WTC11 (cell line): ENCODE results near the gene SMARCAD1. TPM values are rescaled to one million over a fixed set of nuclear protein-coding genes. Genes with fewer than 3 reads are reported as not detected.

Experiments used
- ATAC-seq: fragments of 200-7000 bp; cut with Tn5 transposase; 2 replicates; pipeline ENCODE4 v1.10.0; 2021; ENCODE audit warnings: mild to moderate bottlenecking, moderate library complexity
- CTCF ChIA-PET: fragments of 300-600 bp; sonication (Branson Sonifier 250); formaldehyde crosslinking; loops from one replicate; lab custom pipeline; 2021; ENCODE audit warnings: antibody characterized with exemption; lab: Charles Lee
- POLR2A ChIA-PET: fragments of 350-600 bp; sonication (Branson Sonifier 250); formaldehyde crosslinking; loops from one replicate; lab custom pipeline; 2021; ENCODE audit warnings: antibody characterized with exemption; lab: Charles Lee
- DNase-seq: peaks from one replicate; pipeline ENCODE4 v3.0.0; 2021; ENCODE audit warnings: low spot score
- H3K27ac Mint-ChIP-seq: 2 replicates; pipeline ENCODE4 v1.8.0; 2021; ENCODE audit warnings: mixed read lengths
- H3K27me3 Mint-ChIP-seq: 2 replicates; pipeline ENCODE4 v1.8.0; 2021; ENCODE audit warnings: low read depth, mild to moderate bottlenecking, moderate library complexity, mixed read lengths
- H3K36me3 Mint-ChIP-seq: 2 replicates; pipeline ENCODE4 v1.8.0; 2021; ENCODE audit warnings: mixed read lengths
- H3K4me1 Mint-ChIP-seq: 2 replicates; pipeline ENCODE4 v1.8.0; 2022; ENCODE audit warnings: mixed read lengths
- H3K4me3 Mint-ChIP-seq: 2 replicates; pipeline ENCODE4 v1.8.0; 2021; ENCODE audit warnings: mild to moderate bottlenecking, moderate library complexity, mixed read lengths
- H3K9me3 Mint-ChIP-seq: 2 replicates; pipeline ENCODE4 v1.8.0; 2021; ENCODE audit warnings: mixed read lengths
- ATF1 ChIP-seq: sonication (generic); formaldehyde crosslinking; IDR thresholded peaks from 2 replicates; pipeline ENCODE4 v1.8.1; 2023; ENCODE audit warnings: mild to moderate bottlenecking, moderate library complexity, missing genetic modification reagents
- GTF2I ChIP-seq: fragments of 250-450 bp; sonication (Bioruptor Pico); conservative IDR thresholded peaks from 2 replicates; pipeline ENCODE4 v1.4.0; 2021; ENCODE audit warnings: mild to moderate bottlenecking
- MYBL2 ChIP-seq: sonication (generic); formaldehyde crosslinking; IDR thresholded peaks from 2 replicates; pipeline ENCODE4 v1.8.1; 2023; ENCODE audit warnings: mild to moderate bottlenecking, moderate library complexity, missing genetic modification reagents
- SMAD3 ChIP-seq: sonication (generic); formaldehyde crosslinking; IDR thresholded peaks from 2 replicates; pipeline ENCODE4 v1.8.0; 2022; ENCODE audit warnings: missing genetic modification reagents, mild to moderate bottlenecking, borderline replicate concordance
- SP1 ChIP-seq: sonication (generic); formaldehyde crosslinking; conservative IDR thresholded peaks from 2 replicates; pipeline ENCODE4 v1.8.1; 2022; ENCODE audit warnings: missing genetic modification reagents
- ZNF317 ChIP-seq: sonication (generic); formaldehyde crosslinking; IDR thresholded peaks from 2 replicates; pipeline ENCODE4 v1.8.1; 2023; ENCODE audit warnings: low read depth, mild to moderate bottlenecking, moderate library complexity, missing genetic modification reagents, borderline replicate concordance
- total RNA-seq: library from RNA; stranded (reverse); gene quantifications from 3 replicates; pipeline ENCODE4 v1.2.3, GENCODE V29; 2021
- TF ChIP-seq, protein P1 (sequence below): sonication (generic); formaldehyde crosslinking; IDR thresholded peaks from 2 replicates; pipeline ENCODE4 v1.8.0; 2022; ENCODE audit warnings: mild to moderate bottlenecking, missing genetic modification reagents
- TF ChIP-seq, protein P2 (sequence below): sonication (generic); formaldehyde crosslinking; IDR thresholded peaks from 2 replicates; pipeline ENCODE4 v1.8.1; 2022; ENCODE audit warnings: low read depth, missing genetic modification reagents, borderline replicate concordance
- TF ChIP-seq, protein P3 (sequence below): fragments of 250-450 bp; sonication (Bioruptor Pico); IDR thresholded peaks from 2 replicates; pipeline ENCODE4 v1.9.0; 2021; ENCODE audit warnings: mild to moderate bottlenecking
- TF ChIP-seq, protein P4 (sequence below): fragments of 250-450 bp; sonication (Bioruptor Pico); IDR thresholded peaks from 2 replicates; pipeline ENCODE4 v1.9.0; 2021; ENCODE audit warnings: mild to moderate bottlenecking, borderline replicate concordance

SMARCAD1 gene
- total RNA-seq, 1 experiment from 2014 or later, result 48.9 TPM

DNA sequence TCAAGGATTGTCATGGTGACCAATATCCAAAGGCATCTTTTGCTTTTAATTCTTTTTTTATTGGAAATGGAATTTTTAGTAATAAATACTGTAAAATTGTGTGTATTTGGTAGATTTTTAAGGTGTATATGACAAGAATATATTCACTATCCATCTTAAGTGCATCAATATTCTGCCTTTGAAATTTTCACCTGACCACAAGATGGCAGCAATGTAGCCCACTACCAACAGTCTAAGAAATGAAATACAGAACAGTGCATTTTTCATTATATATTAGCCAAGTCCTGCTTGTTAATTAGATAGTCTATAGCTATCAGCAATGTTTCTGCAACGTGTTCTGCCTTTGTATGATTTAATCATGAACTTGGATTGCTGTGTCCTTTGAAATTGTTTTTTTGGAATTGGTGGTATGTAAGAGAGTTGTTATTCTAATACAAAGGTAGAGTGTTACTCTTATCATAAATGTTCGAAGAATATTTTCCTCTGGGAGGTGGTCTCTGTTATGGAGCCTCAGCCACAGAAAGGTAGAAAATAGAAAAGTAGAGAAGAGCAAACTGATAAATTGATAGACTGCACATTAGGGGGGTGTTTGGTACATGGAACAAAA lies 96.8 kb downstream of the SMARCAD1 start (continued):
- TF ChIP-seq, protein P1, sequence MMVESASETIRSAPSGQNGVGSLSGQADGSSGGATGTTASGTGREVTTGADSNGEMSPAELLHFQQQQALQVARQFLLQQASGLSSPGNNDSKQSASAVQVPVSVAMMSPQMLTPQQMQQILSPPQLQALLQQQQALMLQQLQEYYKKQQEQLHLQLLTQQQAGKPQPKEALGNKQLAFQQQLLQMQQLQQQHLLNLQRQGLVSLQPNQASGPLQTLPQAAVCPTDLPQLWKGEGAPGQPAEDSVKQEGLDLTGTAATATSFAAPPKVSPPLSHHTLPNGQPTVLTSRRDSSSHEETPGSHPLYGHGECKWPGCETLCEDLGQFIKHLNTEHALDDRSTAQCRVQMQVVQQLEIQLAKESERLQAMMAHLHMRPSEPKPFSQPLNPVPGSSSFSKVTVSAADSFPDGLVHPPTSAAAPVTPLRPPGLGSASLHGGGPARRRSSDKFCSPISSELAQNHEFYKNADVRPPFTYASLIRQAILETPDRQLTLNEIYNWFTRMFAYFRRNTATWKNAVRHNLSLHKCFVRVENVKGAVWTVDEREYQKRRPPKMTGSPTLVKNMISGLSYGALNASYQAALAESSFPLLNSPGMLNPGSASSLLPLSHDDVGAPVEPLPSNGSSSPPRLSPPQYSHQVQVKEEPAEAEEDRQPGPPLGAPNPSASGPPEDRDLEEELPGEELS (CRISPR knock-in tag), result no peak

DNA sequence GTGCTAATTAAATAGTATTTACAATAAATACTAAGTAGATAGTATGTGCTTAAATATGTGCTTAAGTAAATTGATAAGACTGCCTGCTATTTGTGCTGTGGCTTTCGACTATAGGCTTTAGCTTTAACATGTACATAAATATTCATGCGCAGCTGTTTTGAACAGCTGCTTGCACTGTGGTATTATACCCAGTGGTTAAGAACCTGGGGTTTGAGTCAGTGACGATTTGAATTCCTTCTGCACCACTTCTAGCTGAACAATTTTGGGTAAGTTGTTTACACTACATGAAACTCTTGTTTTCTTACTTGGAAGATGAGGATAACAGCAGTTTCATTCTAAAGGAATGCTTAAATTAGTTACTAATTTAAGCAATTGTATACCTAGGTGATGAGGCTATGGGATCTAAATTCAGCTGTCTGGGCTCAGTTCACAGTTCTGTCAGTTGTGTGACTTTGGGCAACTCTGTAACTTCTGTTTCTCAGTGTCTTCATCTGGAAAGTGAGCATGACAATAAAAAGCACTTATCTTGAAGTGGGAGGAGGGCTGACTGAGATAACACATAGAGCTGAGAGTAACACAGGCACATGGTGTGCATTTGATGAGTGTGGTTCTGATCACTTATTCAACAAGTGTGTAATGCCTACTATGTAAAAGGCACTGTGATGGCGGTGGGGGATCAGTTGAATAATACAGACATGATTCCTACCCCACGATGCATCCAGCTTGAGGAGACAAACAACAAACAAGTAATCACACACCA lies 98.0 kb downstream of the SMARCAD1 start:
- TF ChIP-seq SP1 (CRISPR knock-in tag) (no peak), SMAD3 (no peak), MYBL2 (CRISPR knock-in tag) (no peak), ATF1 (no peak), GTF2I (no peak)
- TF ChIP-seq, protein P2, sequence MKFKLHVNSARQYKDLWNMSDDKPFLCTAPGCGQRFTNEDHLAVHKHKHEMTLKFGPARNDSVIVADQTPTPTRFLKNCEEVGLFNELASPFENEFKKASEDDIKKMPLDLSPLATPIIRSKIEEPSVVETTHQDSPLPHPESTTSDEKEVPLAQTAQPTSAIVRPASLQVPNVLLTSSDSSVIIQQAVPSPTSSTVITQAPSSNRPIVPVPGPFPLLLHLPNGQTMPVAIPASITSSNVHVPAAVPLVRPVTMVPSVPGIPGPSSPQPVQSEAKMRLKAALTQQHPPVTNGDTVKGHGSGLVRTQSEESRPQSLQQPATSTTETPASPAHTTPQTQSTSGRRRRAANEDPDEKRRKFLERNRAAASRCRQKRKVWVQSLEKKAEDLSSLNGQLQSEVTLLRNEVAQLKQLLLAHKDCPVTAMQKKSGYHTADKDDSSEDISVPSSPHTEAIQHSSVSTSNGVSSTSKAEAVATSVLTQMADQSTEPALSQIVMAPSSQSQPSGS (CRISPR knock-in tag), result no peak
- TF ChIP-seq, protein P3, sequence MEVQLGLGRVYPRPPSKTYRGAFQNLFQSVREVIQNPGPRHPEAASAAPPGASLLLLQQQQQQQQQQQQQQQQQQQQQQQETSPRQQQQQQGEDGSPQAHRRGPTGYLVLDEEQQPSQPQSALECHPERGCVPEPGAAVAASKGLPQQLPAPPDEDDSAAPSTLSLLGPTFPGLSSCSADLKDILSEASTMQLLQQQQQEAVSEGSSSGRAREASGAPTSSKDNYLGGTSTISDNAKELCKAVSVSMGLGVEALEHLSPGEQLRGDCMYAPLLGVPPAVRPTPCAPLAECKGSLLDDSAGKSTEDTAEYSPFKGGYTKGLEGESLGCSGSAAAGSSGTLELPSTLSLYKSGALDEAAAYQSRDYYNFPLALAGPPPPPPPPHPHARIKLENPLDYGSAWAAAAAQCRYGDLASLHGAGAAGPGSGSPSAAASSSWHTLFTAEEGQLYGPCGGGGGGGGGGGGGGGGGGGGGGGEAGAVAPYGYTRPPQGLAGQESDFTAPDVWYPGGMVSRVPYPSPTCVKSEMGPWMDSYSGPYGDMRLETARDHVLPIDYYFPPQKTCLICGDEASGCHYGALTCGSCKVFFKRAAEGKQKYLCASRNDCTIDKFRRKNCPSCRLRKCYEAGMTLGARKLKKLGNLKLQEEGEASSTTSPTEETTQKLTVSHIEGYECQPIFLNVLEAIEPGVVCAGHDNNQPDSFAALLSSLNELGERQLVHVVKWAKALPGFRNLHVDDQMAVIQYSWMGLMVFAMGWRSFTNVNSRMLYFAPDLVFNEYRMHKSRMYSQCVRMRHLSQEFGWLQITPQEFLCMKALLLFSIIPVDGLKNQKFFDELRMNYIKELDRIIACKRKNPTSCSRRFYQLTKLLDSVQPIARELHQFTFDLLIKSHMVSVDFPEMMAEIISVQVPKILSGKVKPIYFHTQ, result no peak
- TF ChIP-seq, protein P4, sequence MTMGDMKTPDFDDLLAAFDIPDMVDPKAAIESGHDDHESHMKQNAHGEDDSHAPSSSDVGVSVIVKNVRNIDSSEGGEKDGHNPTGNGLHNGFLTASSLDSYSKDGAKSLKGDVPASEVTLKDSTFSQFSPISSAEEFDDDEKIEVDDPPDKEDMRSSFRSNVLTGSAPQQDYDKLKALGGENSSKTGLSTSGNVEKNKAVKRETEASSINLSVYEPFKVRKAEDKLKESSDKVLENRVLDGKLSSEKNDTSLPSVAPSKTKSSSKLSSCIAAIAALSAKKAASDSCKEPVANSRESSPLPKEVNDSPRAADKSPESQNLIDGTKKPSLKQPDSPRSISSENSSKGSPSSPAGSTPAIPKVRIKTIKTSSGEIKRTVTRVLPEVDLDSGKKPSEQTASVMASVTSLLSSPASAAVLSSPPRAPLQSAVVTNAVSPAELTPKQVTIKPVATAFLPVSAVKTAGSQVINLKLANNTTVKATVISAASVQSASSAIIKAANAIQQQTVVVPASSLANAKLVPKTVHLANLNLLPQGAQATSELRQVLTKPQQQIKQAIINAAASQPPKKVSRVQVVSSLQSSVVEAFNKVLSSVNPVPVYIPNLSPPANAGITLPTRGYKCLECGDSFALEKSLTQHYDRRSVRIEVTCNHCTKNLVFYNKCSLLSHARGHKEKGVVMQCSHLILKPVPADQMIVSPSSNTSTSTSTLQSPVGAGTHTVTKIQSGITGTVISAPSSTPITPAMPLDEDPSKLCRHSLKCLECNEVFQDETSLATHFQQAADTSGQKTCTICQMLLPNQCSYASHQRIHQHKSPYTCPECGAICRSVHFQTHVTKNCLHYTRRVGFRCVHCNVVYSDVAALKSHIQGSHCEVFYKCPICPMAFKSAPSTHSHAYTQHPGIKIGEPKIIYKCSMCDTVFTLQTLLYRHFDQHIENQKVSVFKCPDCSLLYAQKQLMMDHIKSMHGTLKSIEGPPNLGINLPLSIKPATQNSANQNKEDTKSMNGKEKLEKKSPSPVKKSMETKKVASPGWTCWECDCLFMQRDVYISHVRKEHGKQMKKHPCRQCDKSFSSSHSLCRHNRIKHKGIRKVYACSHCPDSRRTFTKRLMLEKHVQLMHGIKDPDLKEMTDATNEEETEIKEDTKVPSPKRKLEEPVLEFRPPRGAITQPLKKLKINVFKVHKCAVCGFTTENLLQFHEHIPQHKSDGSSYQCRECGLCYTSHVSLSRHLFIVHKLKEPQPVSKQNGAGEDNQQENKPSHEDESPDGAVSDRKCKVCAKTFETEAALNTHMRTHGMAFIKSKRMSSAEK (CRISPR knock-in tag), result no peak
- no peaks in the 10 kb centered on the region for H3K36me3 Mint-ChIP-seq
- POLR2A ChIA-PET, result no interaction called here
- CTCF ChIA-PET, result no interaction called here
- no peak for DNase-seq
- no peak overlapping the region for H3K4me3 Mint-ChIP-seq
- peaks cover 7% of the 10 kb centered on the region for H3K4me1 Mint-ChIP-seq
- no peak overlapping the region for H3K27ac Mint-ChIP-seq
- peaks cover 3% of the 10 kb centered on the region; the same call in 1 of the 2 replicates for H3K9me3 Mint-ChIP-seq
- H3K27me3 Mint-ChIP-seq, result no peaks in the 10 kb centered on the region
- no peak for ATAC-seq

DNA sequence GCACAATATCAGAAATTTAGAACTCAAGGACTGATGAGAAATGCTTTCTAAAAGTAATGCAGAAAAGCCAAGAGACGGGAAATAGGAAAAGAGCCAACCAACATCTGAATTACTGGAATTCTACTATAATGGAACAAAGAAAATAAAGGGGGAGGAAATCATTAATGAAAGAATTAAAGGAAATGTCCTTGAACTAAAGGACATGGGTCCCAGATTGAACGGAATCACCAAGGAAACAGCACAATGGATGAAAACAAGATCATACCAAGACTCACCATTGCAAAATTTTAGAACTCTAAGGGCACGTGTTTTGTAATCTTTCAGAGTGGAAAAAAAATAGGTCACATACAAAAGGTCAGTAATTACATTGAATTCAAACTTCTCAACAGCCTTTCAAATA lies 99.0 kb downstream of the SMARCAD1 start:
- ATAC-seq (no peak), DNase-seq (no peak)
- H3K4me3 Mint-ChIP-seq, result no peak overlapping the region
- H3K36me3 Mint-ChIP-seq, result no peaks in the 10 kb centered on the region
- H3K27ac Mint-ChIP-seq, result peak overlapping the region; percentile 7; the same call in 1 of the 2 replicates
- H3K4me1 Mint-ChIP-seq, result peaks cover 7% of the 10 kb centered on the region
- no peaks in the 10 kb centered on the region for H3K27me3 Mint-ChIP-seq
- H3K9me3 Mint-ChIP-seq, result peaks cover 4% of the 10 kb centered on the region
- CTCF ChIA-PET, result no interaction called here
- POLR2A ChIA-PET, result no interaction called here
- TF ChIP-seq ZNF317 (CRISPR knock-in tag), result no peak
